Stimulated activated CD8-positive, alpha-beta memory T cell treated with anti-CD3 and anti-CD28 coated beads, Interleukin-7, amount 100 ng/mL, for 4 hours (primary cell): ENCODE data around the gene CHCHD6.

ENCODE experiments used
- DNase-seq, 2 donors: peaks; one replicate each; pipeline ENCODE4 v3.0.0-alpha.2; 2020; ENCODE audit warnings: low read depth in 2 of 2

Gene CHCHD6

GRCh38 chr3:126743350-126743749 is 39.3 kb downstream of the CHCHD6 start:
- DNase-seq, result no peak

GRCh38 chr3:126743781-126744180 is 39.7 kb downstream of the CHCHD6 start:
- DNase-seq, result no peak

GRCh38 chr3:126745760-126746394 is 41.8 kb downstream of the CHCHD6 start:
- no peak for DNase-seq

GRCh38 chr3:126746395-126747177 is 42.5 kb downstream of the CHCHD6 start:
- DNase-seq, result no peak

GRCh38 chr3:126747768-126748167 is 43.7 kb downstream of the CHCHD6 start:
- no peak for DNase-seq

GRCh38 chr3:126748701-126749546 is 44.9 kb downstream of the CHCHD6 start:
- no peak for DNase-seq

GRCh38 chr3:126749547-126749875 is 45.5 kb downstream of the CHCHD6 start:
- DNase-seq, result no peak

GRCh38 chr3:126749931-126750755 is 46.1 kb downstream of the CHCHD6 start:
- no peak for DNase-seq

GRCh38 chr3:126750756-126751121 is 46.7 kb downstream of the CHCHD6 start:
- DNase-seq, result no peak

- DNase-seq, result no peak
Measured at GRCh38 chr3:126751611-126752302, 47.7 kb downstream of the CHCHD6 start.

GRCh38 chr3:126752303-126753190 is 48.5 kb downstream of the CHCHD6 start:
- DNase-seq, result peak in 1 of 2 donors; percentile 12

GRCh38 chr3:126753191-126754160 is 49.4 kb downstream of the CHCHD6 start:
- no peak for DNase-seq

GRCh38 chr3:126755866-126756265 is 51.8 kb downstream of the CHCHD6 start:
- DNase-seq, result no peak

- DNase-seq, result no peak
Measured at GRCh38 chr3:126758026-126758425, 54.0 kb downstream of the CHCHD6 start.

GRCh38 chr3:126758882-126759281 is 54.8 kb downstream of the CHCHD6 start:
- DNase-seq, result no peak

- DNase-seq, result no peak
Measured at GRCh38 chr3:126760541-126760940, 56.5 kb downstream of the CHCHD6 start.

GRCh38 chr3:126763035-126763434 is 59.0 kb downstream of the CHCHD6 start:
- no peak for DNase-seq

- no peak for DNase-seq
Measured at GRCh38 chr3:126765187-126766069, 61.4 kb downstream of the CHCHD6 start.
